Cardiac muscle cell (in vitro differentiated cells and primary cell): ENCODE measurements around the gene INSYN2B. TPM values are rescaled to one million over a fixed set of nuclear protein-coding genes. Genes with fewer than 3 reads are reported as not detected.

Source experiments
- DNase-seq, 2 donors: peaks; one replicate each; pipeline versions ENCODE4 v3.0.0 to v3.0.0-alpha.2; 2010 to 2017; ENCODE audit warnings: low read depth in 1 of 2, low spot score in 1 of 2
- H3K27ac ChIP-seq: fragments of 200-600 bp; sonication (generic); 2 replicates; pipeline ENCODE4 v1.5.1; 2016
- H3K27me3 ChIP-seq: fragments of 200-600 bp; sonication (generic); 2 replicates; pipeline ENCODE4 v1.6.0; 2016; ENCODE audit warnings: control low read depth
- H3K36me3 ChIP-seq: fragments of 200-600 bp; sonication (generic); 2 replicates; pipeline ENCODE4 v1.5.1; 2016; ENCODE audit warnings: control low read depth
- H3K4me1 ChIP-seq: fragments of 200-600 bp; sonication (generic); 2 replicates; pipeline ENCODE4 v1.8.1; 2017; ENCODE audit warnings: low read depth, mild to moderate bottlenecking, mixed run types
- H3K4me3 ChIP-seq: fragments of 200-600 bp; sonication (generic); 2 replicates; pipeline ENCODE4 v1.5.1; 2016; ENCODE audit warnings: mild to moderate bottlenecking
- H3K9me3 ChIP-seq: fragments of 200-600 bp; sonication (generic); 2 replicates; pipeline ENCODE4 v1.5.1; 2017; ENCODE audit warnings: low read depth, mild to moderate bottlenecking, control low read depth
- polyA plus RNA-seq: library from polyadenylated mRNA; unstranded; fragments of >200 nt; fragmentation: Nextera tagmentation; extraction: Ambion mirVana; gene quantifications from 2 replicates; pipeline ENCODE4 v1.2.1, GENCODE V29; 2016
- total RNA-seq: library from RNA; depleted of rRNA; stranded (reverse); fragments of >200 nt; gene quantifications from 2 replicates; pipeline ENCODE4 v1.2.3, GENCODE V29; 2016
- TF ChIP-seq, protein P1 (sequence below): IDR thresholded peaks from 2 replicates; pipeline ENCODE4 v1.5.1; 2012; ENCODE audit warnings: low read depth, mild to moderate bottlenecking, low read length

INSYN2B gene
- total RNA-seq: 3.9 and 9.3 TPM in 2 replicates
- polyA plus RNA-seq: 1.6 and 1.7 TPM in 2 replicates

GRCh38 chr5:169980418-169981053, at the start of gene INSYN2B:
Gene INSYN2B, minus strand, starts transcription at chr5:169980495. Its CDS starts 96,597 bp downstream, at chr5:169883898.
- DNase-seq: peak; percentile 90 to 91
- peaks cover 4% of the 10 kb centered on the region for H3K27me3 ChIP-seq
- no peaks in the 10 kb centered on the region for H3K36me3 ChIP-seq
- H3K4me1 ChIP-seq: peaks cover 21% of the 10 kb centered on the region
- no peak within 1 kb of the TSS for H3K27ac ChIP-seq
- H3K9me3 ChIP-seq: no peaks in the 10 kb centered on the region
- TF ChIP-seq, protein P1, sequence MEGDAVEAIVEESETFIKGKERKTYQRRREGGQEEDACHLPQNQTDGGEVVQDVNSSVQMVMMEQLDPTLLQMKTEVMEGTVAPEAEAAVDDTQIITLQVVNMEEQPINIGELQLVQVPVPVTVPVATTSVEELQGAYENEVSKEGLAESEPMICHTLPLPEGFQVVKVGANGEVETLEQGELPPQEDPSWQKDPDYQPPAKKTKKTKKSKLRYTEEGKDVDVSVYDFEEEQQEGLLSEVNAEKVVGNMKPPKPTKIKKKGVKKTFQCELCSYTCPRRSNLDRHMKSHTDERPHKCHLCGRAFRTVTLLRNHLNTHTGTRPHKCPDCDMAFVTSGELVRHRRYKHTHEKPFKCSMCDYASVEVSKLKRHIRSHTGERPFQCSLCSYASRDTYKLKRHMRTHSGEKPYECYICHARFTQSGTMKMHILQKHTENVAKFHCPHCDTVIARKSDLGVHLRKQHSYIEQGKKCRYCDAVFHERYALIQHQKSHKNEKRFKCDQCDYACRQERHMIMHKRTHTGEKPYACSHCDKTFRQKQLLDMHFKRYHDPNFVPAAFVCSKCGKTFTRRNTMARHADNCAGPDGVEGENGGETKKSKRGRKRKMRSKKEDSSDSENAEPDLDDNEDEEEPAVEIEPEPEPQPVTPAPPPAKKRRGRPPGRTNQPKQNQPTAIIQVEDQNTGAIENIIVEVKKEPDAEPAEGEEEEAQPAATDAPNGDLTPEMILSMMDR: peak; percentile 72
- peak within 1 kb of the TSS; percentile 40 for H3K4me3 ChIP-seq

GRCh38 chr5:170028124-170028523, 47.8 kb upstream of the INSYN2B start:
- TF ChIP-seq, protein P1: no peak
- H3K27ac ChIP-seq: no peak overlapping the region

GRCh38 chr5:170025853-170026252, 45.6 kb upstream of the INSYN2B start:
- H3K4me3 ChIP-seq: no peak overlapping the region
- no peaks in the 10 kb centered on the region for H3K36me3 ChIP-seq
- H3K4me1 ChIP-seq: peaks cover 10% of the 10 kb centered on the region
- H3K9me3 ChIP-seq: no peaks in the 10 kb centered on the region
- no peaks in the 10 kb centered on the region for H3K27me3 ChIP-seq
- H3K27ac ChIP-seq: no peak overlapping the region
- TF ChIP-seq, protein P1: no peak
- no peak for DNase-seq

More at GRCh38 chr5:170028124-170028523, 47.8 kb upstream of the INSYN2B start:
- Histone ChIP-seq H3K27me3 (no peaks in the 10 kb centered on the region), H3K4me3 (no peak overlapping the region), H3K9me3 (no peaks in the 10 kb centered on the region), H3K36me3 (no peaks in the 10 kb centered on the region), H3K4me1 (no peaks in the 10 kb centered on the region)
- DNase-seq: no peak

DNA sequence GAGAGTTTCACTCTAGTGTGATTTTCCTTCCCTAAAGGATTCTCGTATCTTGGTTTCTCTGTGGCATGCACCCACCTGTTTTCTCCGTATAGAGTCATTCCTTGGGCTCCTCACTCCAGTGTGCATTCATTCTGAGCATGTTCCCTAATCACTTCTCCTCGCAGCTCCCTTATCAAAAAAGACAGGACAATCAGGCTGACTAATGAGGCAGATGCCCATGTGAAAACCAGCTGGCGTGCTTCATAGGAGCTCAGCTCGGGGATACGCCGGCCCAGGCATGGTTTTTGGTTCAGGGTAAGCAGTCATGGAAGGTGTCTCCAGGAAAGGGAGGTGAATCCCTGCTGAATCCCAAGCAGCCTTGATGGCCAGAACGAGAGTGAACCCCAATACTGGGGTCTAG, 41.2 kb upstream of the INSYN2B start:
- Histone ChIP-seq H3K36me3 (no peaks in the 10 kb centered on the region), H3K9me3 (no peaks in the 10 kb centered on the region), H3K27ac (no peak overlapping the region), H3K27me3 (peaks cover 12% of the 10 kb centered on the region), H3K4me3 (no peak overlapping the region), H3K4me1 (peaks cover 18% of the 10 kb centered on the region)
- DNase-seq: no peak
- TF ChIP-seq, protein P1: no peak

- no peak for DNase-seq
Observed at GRCh38 chr5:170020423-170020822, 40.1 kb upstream of the INSYN2B start.

More at GRCh38 chr5:170020423-170020822, 40.1 kb upstream of the INSYN2B start:
- H3K27ac ChIP-seq: no peak overlapping the region
- no peaks in the 10 kb centered on the region for H3K9me3 ChIP-seq
- TF ChIP-seq, protein P1: no peak
- H3K36me3 ChIP-seq: no peaks in the 10 kb centered on the region
- H3K4me3 ChIP-seq: no peak overlapping the region
- peaks cover 18% of the 10 kb centered on the region for H3K4me1 ChIP-seq
- peaks cover 17% of the 10 kb centered on the region for H3K27me3 ChIP-seq
